ENCODE results near the gene GMPPB.
A peak's percentile ranks its signal among the peaks of the same experiment; 100 is the strongest.
"Not testable (repeated sequence)": the region's sequence is repeated elsewhere in the genome, so short reads cannot be mapped to it uniquely, and the experiment has no call there.

Gene GMPPB

DNA sequence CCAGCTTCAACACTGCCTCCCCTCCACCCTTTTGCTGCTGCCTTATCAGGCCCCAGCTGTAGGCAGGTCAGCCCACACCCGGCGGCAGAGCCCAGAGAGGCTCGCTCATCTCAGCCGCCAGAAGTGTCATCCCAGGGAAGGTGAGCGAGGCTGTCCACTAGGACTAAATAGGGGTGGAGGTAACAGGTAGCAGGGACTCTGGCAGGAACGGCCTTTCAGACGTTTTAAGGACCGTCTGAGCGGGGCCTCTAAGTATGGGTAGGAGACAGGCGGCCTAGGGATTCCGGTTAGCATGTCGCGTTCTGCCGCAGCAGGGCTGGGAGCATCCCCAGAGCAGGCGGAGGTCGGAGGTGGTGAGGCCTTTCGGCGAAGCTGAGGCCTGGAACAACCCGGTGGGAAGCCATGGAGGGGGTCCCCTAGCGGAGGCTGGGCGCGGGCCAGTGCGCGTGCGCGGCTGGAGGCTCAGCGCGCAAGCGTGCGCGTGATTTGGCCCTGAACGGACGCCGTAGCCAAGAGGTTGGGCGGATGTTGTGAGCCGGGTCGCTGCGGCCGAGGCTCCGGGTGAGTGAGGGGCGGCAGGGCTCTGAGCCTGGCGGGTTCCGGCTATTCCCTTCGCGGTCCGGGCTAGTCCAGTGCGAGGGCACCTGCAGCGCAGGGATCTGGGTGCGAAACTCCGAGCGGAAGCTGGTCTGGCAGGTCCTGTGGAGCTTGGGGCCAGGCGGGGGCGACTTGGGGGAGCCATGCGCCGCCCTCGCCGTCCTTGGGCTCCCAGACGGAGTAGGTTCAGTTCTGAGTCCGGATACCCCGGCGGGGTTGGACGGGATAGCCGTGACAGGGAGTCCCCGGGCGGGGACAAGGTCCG lies 34.5 kb downstream of the GMPPB start, which contains the start of the genes MST1 and RNF123:
TSS of gene MST1 (minus strand) at position 429 of the 862 bp plus-strand sequence. CDS start 783 bp downstream, outside the sequence.
TSS of gene RNF123 (plus strand) at position 512 of the 862 bp plus-strand sequence. CDS start 1,609 bp downstream, outside the sequence.
- DNase-seq: peak; percentile 92

GRCh38 chr3:49688338-49689045 lies 35.3 kb downstream of the GMPPB start:
- not testable (repeated sequence) for DNase-seq

DNA sequence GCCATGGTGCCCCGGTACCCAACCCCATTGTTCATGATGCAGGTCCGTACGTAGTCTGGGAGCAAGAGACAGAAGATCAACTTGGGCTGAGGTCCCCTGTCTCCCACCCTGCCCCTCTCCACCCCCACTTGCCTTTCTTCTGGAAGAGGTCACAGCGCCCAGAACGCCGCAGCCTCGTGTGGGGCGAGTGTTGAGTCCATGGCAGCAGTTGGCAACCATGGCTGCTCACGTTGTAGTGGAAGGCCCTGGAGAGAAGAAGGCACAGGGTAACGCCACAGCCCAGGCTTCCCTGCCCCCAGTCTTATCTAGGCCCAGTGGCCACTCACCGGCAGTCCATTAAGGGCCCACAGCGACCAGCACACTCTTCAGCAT lies 36.3 kb downstream of the GMPPB start:
- not testable (repeated sequence) for DNase-seq

DNA sequence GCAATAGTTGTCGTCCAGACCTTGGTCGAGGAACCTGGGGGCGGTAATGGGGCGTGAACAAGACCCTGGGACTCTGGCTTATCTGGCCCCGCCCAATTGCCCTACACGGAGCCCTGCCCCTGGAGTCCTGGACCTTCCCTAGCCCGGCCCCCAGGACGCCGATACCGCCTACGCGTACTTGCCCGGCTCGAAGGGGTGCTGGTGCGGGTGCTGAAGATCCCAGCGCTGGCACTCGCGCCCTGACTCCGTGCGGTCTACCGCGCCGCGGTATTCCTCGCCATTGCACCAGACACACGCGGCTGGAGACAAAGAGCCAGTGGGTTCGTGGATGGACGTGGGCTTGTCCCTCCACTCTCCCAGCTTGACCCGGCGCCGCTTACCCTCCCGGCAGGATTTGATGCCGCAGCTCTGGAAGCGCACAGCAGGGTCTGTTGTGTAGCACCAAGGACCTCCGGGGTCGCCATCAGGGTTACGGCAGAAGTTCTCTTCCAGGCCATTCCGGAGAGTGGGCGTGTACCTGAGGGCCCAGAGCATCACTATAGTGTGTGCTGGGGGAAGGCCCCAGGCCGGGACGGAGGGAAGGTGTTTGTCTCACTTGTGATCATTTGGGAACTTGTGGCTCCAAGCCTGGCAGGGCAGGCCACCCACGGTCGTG lies 36.9 kb downstream of the GMPPB start:
- peak; percentile 43 for DNase-seq

GRCh38 chr3:49686346-49686745 lies 37.4 kb downstream of the GMPPB start:
- DNase-seq: peak; percentile 30

GRCh38 chr3:49685846-49686245 lies 37.9 kb downstream of the GMPPB start:
- DNase-seq: not testable (repeated sequence)

- DNase-seq: not testable (repeated sequence)
Observed at GRCh38 chr3:49685103-49685502, 38.6 kb downstream of the GMPPB start.

GRCh38 chr3:49684453-49684852 lies 39.3 kb downstream of the GMPPB start:
- not testable (repeated sequence) for DNase-seq

GRCh38 chr3:49683162-49683561 lies 40.6 kb downstream of the GMPPB start:
- DNase-seq: no peak

GRCh38 chr3:49681543-49681942 lies 42.2 kb downstream of the GMPPB start:
- DNase-seq: no peak

DNA sequence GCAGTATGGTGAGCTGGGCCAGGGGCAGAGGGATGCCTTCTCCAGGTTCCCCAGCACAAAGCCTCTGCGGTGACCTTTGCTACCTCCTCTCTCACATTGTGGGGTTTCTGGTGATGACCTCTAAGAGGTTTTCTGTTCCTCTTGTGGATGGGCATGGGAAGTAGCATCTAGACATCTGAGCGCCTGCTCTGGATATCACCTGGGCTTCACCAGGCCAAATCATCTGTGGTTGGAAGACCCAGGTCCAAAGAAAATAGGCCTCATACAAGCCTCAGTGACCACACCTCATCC lies 42.6 kb downstream of the GMPPB start:
- no peak for DNase-seq

DNA sequence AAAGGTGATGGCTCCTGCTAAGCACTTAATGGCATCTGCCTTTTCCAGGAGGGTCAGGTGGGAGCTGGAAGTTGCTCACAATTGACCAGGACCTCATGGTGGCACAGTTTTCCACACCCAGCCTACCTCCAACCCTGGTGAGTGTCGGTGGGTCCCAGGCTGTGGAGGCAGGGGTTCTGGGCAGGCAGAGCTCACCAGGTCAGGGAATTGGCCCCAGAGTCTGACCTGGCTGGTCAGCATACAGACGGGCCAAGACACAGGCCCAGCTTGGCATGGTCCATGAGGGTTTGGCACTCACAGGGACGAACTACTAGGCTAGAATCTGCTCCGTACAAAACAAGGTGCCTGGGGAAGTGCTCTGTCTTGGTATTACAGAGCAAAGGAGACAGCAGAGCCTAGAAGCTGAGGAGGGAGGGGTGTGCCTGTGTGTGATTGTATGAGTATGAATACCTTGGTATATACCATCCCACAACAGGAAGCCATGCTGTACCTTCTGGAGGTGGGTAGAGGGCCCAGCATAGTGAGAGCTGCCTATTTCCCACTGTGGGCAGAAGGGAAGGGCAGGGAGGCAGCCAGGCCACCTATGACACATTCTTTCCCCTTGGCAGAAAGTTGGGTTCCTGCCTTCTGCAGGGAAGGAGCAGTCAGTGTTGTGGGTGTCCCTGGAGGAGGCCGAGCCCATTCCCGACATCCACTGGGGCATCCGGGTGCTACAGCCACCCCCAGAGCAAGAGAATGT lies 43.1 kb downstream of the GMPPB start:
- DNase-seq: no peak

DNA sequence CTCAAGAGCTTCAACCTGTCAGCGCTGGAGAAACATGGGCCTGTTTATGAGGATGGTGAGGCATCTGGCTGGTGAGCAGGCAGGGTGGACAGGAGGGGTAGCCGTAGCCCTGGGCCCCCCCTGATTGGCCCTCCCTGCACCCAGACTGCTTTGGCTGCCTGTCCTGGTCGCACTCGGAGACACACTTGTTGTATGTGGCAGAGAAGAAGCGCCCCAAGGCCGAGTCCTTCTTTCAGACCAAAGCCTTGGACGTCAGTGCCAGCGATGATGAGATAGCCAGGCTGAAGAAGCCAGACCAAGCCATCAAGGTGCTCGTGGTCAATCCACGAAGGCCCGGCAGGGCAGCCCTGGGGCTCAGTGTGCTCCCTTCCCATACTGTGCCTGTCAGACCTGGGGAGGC lies 47.8 kb downstream of the GMPPB start:
- DNase-seq: no peak

GRCh38 chr3:49674497-49674983 lies 49.2 kb downstream of the GMPPB start:
- DNase-seq: peak; percentile 25

GRCh38 chr3:49673715-49674496 lies 49.8 kb downstream of the GMPPB start, which contains the start of gene APEH:
APEH (plus strand) TSS chr3:49674351; CDS start chr3:49674402, 51 bp downstream.
- peak; percentile 97 for DNase-seq

DNA sequence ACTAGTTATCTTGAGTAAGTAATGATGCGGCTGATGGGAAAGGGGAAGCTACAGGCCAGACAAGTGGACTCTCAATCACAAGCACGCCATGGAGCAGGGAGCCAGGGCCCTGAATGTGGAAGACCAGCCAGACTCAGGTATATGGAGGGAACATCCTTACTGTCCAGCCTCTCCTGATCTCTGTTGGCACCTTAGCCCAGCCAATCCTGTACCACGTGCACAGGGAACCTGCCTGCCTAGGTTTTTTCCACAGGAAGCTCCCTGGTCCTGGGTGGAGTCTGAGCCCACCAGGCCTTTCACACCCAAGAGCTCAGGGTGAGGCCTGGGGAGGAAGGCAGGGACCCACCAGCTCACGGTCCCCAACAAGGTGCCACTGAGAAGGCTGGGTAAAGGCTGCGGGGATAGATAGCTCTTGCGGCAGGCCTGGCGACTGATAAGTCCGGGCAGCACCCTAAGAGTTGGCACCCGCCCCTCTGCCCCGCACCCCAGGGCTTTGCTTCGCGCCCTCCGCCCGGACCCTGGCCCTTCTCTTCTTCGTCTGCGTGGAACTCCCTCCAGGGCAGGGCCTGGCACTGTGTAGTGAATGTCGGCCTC lies 50.5 kb downstream of the GMPPB start:
- DNase-seq: no peak

DNA sequence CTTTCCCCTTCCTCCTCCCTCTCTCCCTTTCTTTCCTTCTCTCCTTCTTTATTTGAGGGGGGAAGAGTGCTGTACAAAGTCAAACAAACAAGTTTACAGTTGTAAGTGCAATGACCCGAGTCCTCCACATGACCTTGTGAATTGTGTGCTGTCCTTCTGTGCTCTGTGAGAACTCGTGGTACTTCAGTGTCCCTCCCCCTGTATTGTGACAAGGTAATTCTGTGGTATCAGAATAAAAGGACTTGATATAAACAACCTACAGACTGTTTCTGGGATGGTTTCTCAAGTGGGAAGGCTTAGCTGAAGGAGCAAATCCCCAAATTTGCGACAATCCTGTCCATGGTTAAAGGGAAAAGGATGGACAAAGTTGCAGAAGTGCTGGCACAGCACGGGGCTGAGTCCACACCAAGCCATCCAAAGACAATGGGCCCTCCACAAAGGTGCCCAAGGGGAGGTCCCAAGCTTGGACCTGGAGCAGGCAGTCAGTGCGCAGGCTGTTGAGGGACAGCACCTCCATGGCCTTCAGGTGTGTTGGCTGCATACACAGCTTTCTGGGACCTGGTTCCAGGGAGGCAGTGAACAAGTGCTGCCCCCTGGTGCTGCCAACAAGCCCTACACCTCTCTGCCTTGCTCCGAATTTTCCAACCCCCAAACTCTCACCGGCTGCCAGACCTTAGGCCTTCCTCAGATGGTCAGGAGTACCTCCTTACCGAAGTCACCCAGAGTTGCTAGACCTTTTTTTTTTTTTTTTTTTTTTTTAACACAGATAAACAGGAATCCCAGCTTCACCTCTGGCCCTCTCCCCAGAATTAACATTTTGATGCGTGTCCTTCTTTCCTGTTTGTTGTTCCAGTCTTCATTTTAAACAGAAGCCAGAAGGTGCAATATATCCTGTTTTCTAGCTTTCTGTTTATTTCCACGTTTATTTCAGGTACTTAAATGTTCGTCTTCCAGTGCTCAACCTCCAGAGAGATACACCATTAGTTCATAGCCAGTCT lies 52.2 kb downstream of the GMPPB start:
- DNase-seq: peak; percentile 67

- no peak for DNase-seq
Observed at GRCh38 chr3:49670940-49671290, 52.8 kb downstream of the GMPPB start.
